Activated CD4-positive, alpha-beta T cell treated with anti-CD3 and anti-CD28 coated beads for 4 hours (primary cell): ENCODE results near the gene ANKRD39.
"Not testable (repeated sequence)": the region's sequence is repeated elsewhere in the genome, so short reads cannot be mapped to it uniquely, and the experiment has no call there.

ENCODE experiments used
- DNase-seq, 2 donors: peaks; one replicate each; pipeline ENCODE4 v3.0.0-alpha.2; 2020

Gene ANKRD39

GRCh38 chr2:96857667-96858372 lies at the start of gene ANKRD39:
Gene ANKRD39 (minus strand): TSS chr2:96858016. CDS start chr2:96857987, 29 bp downstream.
- DNase-seq = peak; percentile 97 to 98

GRCh38 chr2:96906729-96907114 lies 48.9 kb upstream of the ANKRD39 start:
- DNase-seq = no peak

- DNase-seq = no peak
Measured at GRCh38 chr2:96903815-96904214, 46.0 kb upstream of the ANKRD39 start.

- no peak for DNase-seq
Measured at GRCh38 chr2:96903318-96903717, 45.5 kb upstream of the ANKRD39 start.

GRCh38 chr2:96900237-96900636 lies 42.4 kb upstream of the ANKRD39 start:
- DNase-seq = no peak

GRCh38 chr2:96899413-96899741 lies 41.6 kb upstream of the ANKRD39 start:
- DNase-seq = no peak

GRCh38 chr2:96898641-96899412 lies 41.0 kb upstream of the ANKRD39 start:
- DNase-seq = no peak

GRCh38 chr2:96898135-96898505 lies 40.3 kb upstream of the ANKRD39 start:
- DNase-seq = no peak

- no peak for DNase-seq
Measured at GRCh38 chr2:96897491-96898134, 39.8 kb upstream of the ANKRD39 start.

- DNase-seq = peak in 1 of 2 donors; percentile 43
Measured at GRCh38 chr2:96895746-96896651, 38.2 kb upstream of the ANKRD39 start.

- DNase-seq = no peak
Measured at GRCh38 chr2:96895032-96895745, 37.4 kb upstream of the ANKRD39 start.

GRCh38 chr2:96894151-96894531 lies 36.3 kb upstream of the ANKRD39 start:
- no peak for DNase-seq

GRCh38 chr2:96893289-96894150 lies 35.7 kb upstream of the ANKRD39 start:
- DNase-seq = no peak

GRCh38 chr2:96891591-96892333 lies 33.9 kb upstream of the ANKRD39 start:
- DNase-seq = peak; percentile 26 to 33

- DNase-seq = no peak
Measured at GRCh38 chr2:96890726-96891385, 33.0 kb upstream of the ANKRD39 start.

GRCh38 chr2:96890252-96890651 lies 32.4 kb upstream of the ANKRD39 start:
- DNase-seq = no peak

GRCh38 chr2:96889502-96889901 lies 31.7 kb upstream of the ANKRD39 start:
- not testable (repeated sequence) for DNase-seq

GRCh38 chr2:96888072-96889011 lies 30.5 kb upstream of the ANKRD39 start:
- DNase-seq = no peak
